Neural cell (in vitro differentiated cells): ENCODE results near the gene CPNE4. TPM values are rescaled to one million over a fixed set of nuclear protein-coding genes. Genes with fewer than 3 reads are reported as not detected.

Experiments used
- H2AFZ ChIP-seq: fragments of 200-600, 300-800 bp; sonication (generic), shearing (Covaris generic); 2 replicates; pipeline ENCODE4 v1.6.0; 2014; ENCODE audit warnings: low read depth, mild to moderate bottlenecking, antibody characterized with exemption, low read length, moderate library complexity
- H3F3A ChIP-seq: fragments of 200-600 bp; shearing (Covaris generic); 2 replicates; pipeline ENCODE4 v1.6.1; 2016; ENCODE audit warnings: mild to moderate bottlenecking, moderate library complexity, mixed read lengths, antibody characterized with exemption, low read length; ENCODE audit not compliant: insufficient read depth, poor library complexity, severe bottlenecking
- H3K27ac ChIP-seq: fragments of 200-600, 300-800 bp; sonication (generic), shearing (Covaris generic); 2 replicates; pipeline ENCODE4 v1.5.1; 2014; ENCODE audit warnings: mild to moderate bottlenecking, low read length, moderate library complexity
- H3K27me3 ChIP-seq: fragments of 300-800, 200-600 bp; sonication (generic), shearing (Covaris generic); 2 replicates; pipeline ENCODE4 v1.6.0; 2014; ENCODE audit warnings: mild to moderate bottlenecking, low read depth, low read length, moderate library complexity; ENCODE audit not compliant: insufficient read depth
- H3K36me3 ChIP-seq: fragments of 300-800, 200-600 bp; sonication (generic), shearing (Covaris generic); 2 replicates; pipeline ENCODE4 v1.5.1; 2014; ENCODE audit warnings: mild to moderate bottlenecking, antibody characterized with exemption, low read length, moderate library complexity; ENCODE audit not compliant: insufficient read depth
- H3K4me2 ChIP-seq: fragments of 300-800, 200-600 bp; sonication (generic), shearing (Covaris generic); 2 replicates; pipeline ENCODE4 v1.6.0; 2014; ENCODE audit warnings: mild to moderate bottlenecking, low read length
- H3K4me3 ChIP-seq: fragments of 300-800, 200-600 bp; sonication (generic), shearing (Covaris generic); 2 replicates; pipeline ENCODE4 v1.5.1; 2014; ENCODE audit warnings: mild to moderate bottlenecking, low read length, moderate library complexity
- H3K79me2 ChIP-seq: fragments of 200-600 bp; shearing (Covaris generic); replicated peaks from 2 replicates; pipeline ENCODE4 v1.6.0; 2014; ENCODE audit warnings: mild to moderate bottlenecking, low read length, moderate library complexity; ENCODE audit not compliant: insufficient read depth
- H3K9ac ChIP-seq: fragments of 300-800, 200-600 bp; sonication (generic), shearing (Covaris generic); 2 replicates; pipeline ENCODE4 v1.6.1; 2016; ENCODE audit warnings: mild to moderate bottlenecking, low read length, mixed read lengths
- H3K9me2 ChIP-seq: fragments of 200-600 bp; shearing (Covaris generic); 2 replicates; pipeline ENCODE4 v1.6.1; 2016; ENCODE audit warnings: mild to moderate bottlenecking, low read length, mixed read lengths; ENCODE audit not compliant: insufficient read depth
- H3K9me3 ChIP-seq: fragments of 200-600, 300-800 bp; sonication (generic), shearing (Covaris generic); 2 replicates; pipeline ENCODE4 v1.6.1; 2016; ENCODE audit warnings: mild to moderate bottlenecking, mixed run types, low read length, moderate library complexity, mixed read lengths
- H4K20me1 ChIP-seq: fragments of 200-600 bp; shearing (Covaris generic); 2 replicates; pipeline ENCODE4 v1.6.1; 2016; ENCODE audit warnings: mild to moderate bottlenecking, mixed run types; ENCODE audit not compliant: insufficient read depth
- CTCF ChIP-seq: fragments of 450-650 bp; IDR thresholded peaks from 2 replicates; pipeline ENCODE4 v1.5.1; 2014; ENCODE audit warnings: antibody characterized with exemption, mild to moderate bottlenecking, moderate library complexity; ENCODE audit not compliant: poor library complexity, severe bottlenecking
- EP300 ChIP-seq: fragments of 450-650 bp; conservative IDR thresholded peaks from 2 replicates; pipeline ENCODE4 v1.6.1; 2014; ENCODE audit warnings: antibody characterized with exemption, mild to moderate bottlenecking, moderate library complexity; ENCODE audit not compliant: poor library complexity, severe bottlenecking
- EZH2 ChIP-seq: fragments of 200-600, 300-800 bp; shearing (Covaris generic), sonication (generic); IDR thresholded peaks from 2 replicates; pipeline ENCODE4 v1.6.1; 2014; ENCODE audit warnings: antibody characterized with exemption, low read length, borderline replicate concordance, mild to moderate bottlenecking; ENCODE audit not compliant: insufficient read depth, poor library complexity, severe bottlenecking
- MXI1 ChIP-seq: fragments of 450-650 bp; conservative IDR thresholded peaks from 2 replicates; pipeline ENCODE4 v1.6.1; 2014; ENCODE audit warnings: antibody characterized with exemption, mild to moderate bottlenecking; ENCODE audit not compliant: poor library complexity, severe bottlenecking
- POLR2AphosphoS5 ChIP-seq: IDR thresholded peaks from 2 replicates; pipeline ENCODE4 v1.6.1; 2012
- RAD21 ChIP-seq: fragments of 450-650 bp; conservative IDR thresholded peaks from 2 replicates; pipeline ENCODE4 v1.6.1; 2014; ENCODE audit warnings: antibody characterized with exemption, mild to moderate bottlenecking, moderate library complexity
- REST ChIP-seq: IDR thresholded peaks from 2 replicates; pipeline ENCODE4 v1.6.1; 2012; ENCODE audit warnings: borderline replicate concordance
- SMC3 ChIP-seq: fragments of 450-650 bp; conservative IDR thresholded peaks from 2 replicates; pipeline ENCODE4 v1.6.1; 2014; ENCODE audit warnings: antibody characterized with exemption, mild to moderate bottlenecking, moderate library complexity; ENCODE audit not compliant: poor library complexity
- TAF1 ChIP-seq: IDR thresholded peaks from 2 replicates; pipeline ENCODE4 v1.6.1; 2012; ENCODE audit warnings: low read depth
- polyA plus RNA-seq: library from polyadenylated mRNA; depleted of rRNA; stranded (reverse); fragments of >200 nt; gene quantifications from 2 replicates; pipeline ENCODE4 v1.2.3, GENCODE V29; 2014

The CPNE4 gene
- polyA plus RNA-seq, 1 donor from 2014 or later: 0.59 TPM

- Histone ChIP-seq H3K9me2 (no peaks in the 10 kb centered on the region), H3K36me3 (no peaks in the 10 kb centered on the region), H3K9me3 (no peaks in the 10 kb centered on the region), H3F3A (no peaks in the 10 kb centered on the region), H3K27ac (no peak overlapping the region), H3K4me2 (no peak overlapping the region), H4K20me1 (no peaks in the 10 kb centered on the region), H3K27me3 (no peaks in the 10 kb centered on the region), H2AFZ (no peak overlapping the region), H3K4me3 (no peak overlapping the region), H3K9ac (no peak overlapping the region), H3K79me2 (no peaks in the 10 kb centered on the region)
- no peak for TF ChIP-seq RAD21
- no peak for TF ChIP-seq MXI1
- no peak for TF ChIP-seq EP300
- TF ChIP-seq POLR2AphosphoS5: no peak
- TF ChIP-seq EZH2: no peak
- TF ChIP-seq CTCF: no peak
These were observed 130.8 kb downstream of the CPNE4 start for GRCh38 chr3:131903988-131904415.

DNA sequence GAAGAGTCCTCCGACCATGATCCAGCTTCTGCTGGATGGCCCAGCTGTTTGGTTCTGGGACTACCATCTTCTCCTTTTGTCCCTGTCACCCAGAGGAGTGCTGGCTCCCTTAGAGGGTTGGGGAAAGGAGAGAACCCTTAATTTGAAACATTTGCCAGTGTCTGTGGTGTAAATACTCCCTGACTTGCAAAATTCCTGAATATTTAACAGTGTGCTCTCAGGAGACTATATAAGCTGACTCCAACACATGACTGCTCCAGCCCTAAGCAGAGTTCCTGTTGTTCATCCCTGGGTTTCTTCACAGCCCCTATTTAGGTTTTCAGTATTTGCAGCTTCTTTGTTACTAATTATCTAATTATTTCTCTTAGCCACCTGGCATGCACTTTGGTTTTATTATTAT, 133.1 kb downstream of the CPNE4 start:
- H3K9me2 ChIP-seq: no peaks in the 10 kb centered on the region
- no peak for TF ChIP-seq TAF1
- TF ChIP-seq REST: no peak
- no peak for TF ChIP-seq RAD21
- no peak overlapping the region for H3K27ac ChIP-seq
- H3K27me3 ChIP-seq: no peaks in the 10 kb centered on the region
- no peak overlapping the region for H3K4me2 ChIP-seq
- H3K79me2 ChIP-seq: no peaks in the 10 kb centered on the region
- no peak overlapping the region for H3K4me3 ChIP-seq
- H3K36me3 ChIP-seq: no peaks in the 10 kb centered on the region
- no peaks in the 10 kb centered on the region for H3F3A ChIP-seq
- no peaks in the 10 kb centered on the region for H4K20me1 ChIP-seq
- H2AFZ ChIP-seq: no peak overlapping the region
- no peaks in the 10 kb centered on the region for H3K9me3 ChIP-seq
- H3K9ac ChIP-seq: no peak overlapping the region

GRCh38 chr3:131900891-131901290, 133.9 kb downstream of the CPNE4 start:
- H3K27ac ChIP-seq: no peak overlapping the region
- H3F3A ChIP-seq: no peaks in the 10 kb centered on the region
- no peaks in the 10 kb centered on the region for H4K20me1 ChIP-seq
- no peaks in the 10 kb centered on the region for H3K9me3 ChIP-seq
- H3K27me3 ChIP-seq: no peaks in the 10 kb centered on the region
- no peaks in the 10 kb centered on the region for H3K79me2 ChIP-seq
- no peaks in the 10 kb centered on the region for H3K36me3 ChIP-seq
- no peak overlapping the region for H2AFZ ChIP-seq
- TF ChIP-seq REST (no peak), EP300 (no peak), CTCF (no peak), RAD21 (no peak), POLR2AphosphoS5 (no peak), SMC3 (no peak), MXI1 (no peak), TAF1 (no peak), EZH2 (no peak)
- no peak overlapping the region for H3K4me2 ChIP-seq
- H3K9me2 ChIP-seq: no peaks in the 10 kb centered on the region
- no peak overlapping the region for H3K9ac ChIP-seq
- no peak overlapping the region for H3K4me3 ChIP-seq
